Measurements from ENCODE around the gene ARHGAP24. TPM values are rescaled to one million over a fixed set of nuclear protein-coding genes. Genes with fewer than 3 reads are reported as not detected.

Gene ARHGAP24
- polyA plus RNA-seq, 1 of the 3 experiments (the other 2 are of a cell fraction): 1.4 TPM

GRCh38 chr4:85733798-85734197 lies 258.8 kb downstream of the ARHGAP24 start:
- Histone ChIP-seq H3K27me3 (ENCODE audit: insufficient read depth) (no peaks in the 10 kb centered on the region), H3K9me3 (no peaks in the 10 kb centered on the region), H2AFZ (ENCODE audit: low read depth) (no peak overlapping the region), H4K20me1 (ENCODE audit: insufficient read depth) (no peaks in the 10 kb centered on the region), H3K4me2 (no peak overlapping the region), H3K27ac (ENCODE audit: low read depth in 2 of 2, low read length in 1 of 2) (no peak overlapping the region), H3K9ac (no peak overlapping the region), H3K4me3 (ENCODE audit: low read depth in 2 of 2, low read length in 1 of 2) (no peak overlapping the region), H3K36me3 (replicated peaks in 1 of 2; ENCODE audit: control insufficient read depth in 1 of 2, insufficient read depth in 2 of 2, low read length in 1 of 2) (no peaks in the 10 kb centered on the region), H3K4me1 (ENCODE audit: control insufficient read depth in 1 of 2, insufficient read depth in 2 of 2, low read depth in 1 of 2, low read length in 1 of 2) (peaks cover 0 to 7% of the 10 kb centered on the region in 2 experiments; a peak in 1 of 4 replicates), H3K79me2 (ENCODE audit: insufficient read depth) (no peaks in the 10 kb centered on the region), H3K9me2 (no peaks in the 10 kb centered on the region), H3F3A (replicated peaks; ENCODE audit: insufficient read depth) (no peaks in the 10 kb centered on the region)
- TF ChIP-seq, protein P1, sequence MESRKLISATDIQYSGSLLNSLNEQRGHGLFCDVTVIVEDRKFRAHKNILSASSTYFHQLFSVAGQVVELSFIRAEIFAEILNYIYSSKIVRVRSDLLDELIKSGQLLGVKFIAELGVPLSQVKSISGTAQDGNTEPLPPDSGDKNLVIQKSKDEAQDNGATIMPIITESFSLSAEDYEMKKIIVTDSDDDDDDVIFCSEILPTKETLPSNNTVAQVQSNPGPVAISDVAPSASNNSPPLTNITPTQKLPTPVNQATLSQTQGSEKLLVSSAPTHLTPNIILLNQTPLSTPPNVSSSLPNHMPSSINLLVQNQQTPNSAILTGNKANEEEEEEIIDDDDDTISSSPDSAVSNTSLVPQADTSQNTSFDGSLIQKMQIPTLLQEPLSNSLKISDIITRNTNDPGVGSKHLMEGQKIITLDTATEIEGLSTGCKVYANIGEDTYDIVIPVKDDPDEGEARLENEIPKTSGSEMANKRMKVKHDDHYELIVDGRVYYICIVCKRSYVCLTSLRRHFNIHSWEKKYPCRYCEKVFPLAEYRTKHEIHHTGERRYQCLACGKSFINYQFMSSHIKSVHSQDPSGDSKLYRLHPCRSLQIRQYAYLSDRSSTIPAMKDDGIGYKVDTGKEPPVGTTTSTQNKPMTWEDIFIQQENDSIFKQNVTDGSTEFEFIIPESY (IDR thresholded peaks at IDR 0.05; ENCODE audit: borderline replicate concordance, low read depth): no peak
- TF ChIP-seq CHD2 (IDR thresholded peaks at IDR 0.05; ENCODE audit: low read length, partially characterized antibody) (no peak), RXRA (IDR thresholded peaks at IDR 0.05; ENCODE audit: borderline replicate concordance, low read depth) (no peak), JUND (IDR thresholded peaks at IDR 0.05) (no peak)
- ChIA-PET POLR2A (no interaction called here), CTCF (interaction anchor here (3.8 kb wide), 1 partner anchor 14 kb away, joined by 24 read pairs; no protein-coding TSS in a partner anchor)
- DNase-seq: no peak

- WGBS (ENCODE audit: low lambda C conversion rate): 29% methylated on average over 1 of the region's 1 CpG
- H3K36me3 ChIP-seq (replicated peaks in 1 of 2; ENCODE audit: control insufficient read depth in 1 of 2, insufficient read depth in 2 of 2, low read length in 1 of 2): no peaks in the 10 kb centered on the region
Observed at GRCh38 chr4:85734424-85734831, 259.5 kb downstream of the ARHGAP24 start.

More at GRCh38 chr4:85734424-85734831, 259.5 kb downstream of the ARHGAP24 start:
- H3K9ac ChIP-seq: no peak overlapping the region
- no peaks in the 10 kb centered on the region for H3K9me2 ChIP-seq
- no peaks in the 10 kb centered on the region for H4K20me1 ChIP-seq (ENCODE audit: insufficient read depth)
- H3K4me1 ChIP-seq (ENCODE audit: control insufficient read depth in 1 of 2, insufficient read depth in 2 of 2, low read depth in 1 of 2, low read length in 1 of 2): peaks cover 0 to 7% of the 10 kb centered on the region in 2 experiments; a peak in 1 of 4 replicates
- TF ChIP-seq RCOR1 (IDR thresholded peaks at IDR 0.05; ENCODE audit: low read length) (peak; percentile 41; the same call in 1 of the 2 replicates), ELF1 (IDR thresholded peaks at IDR 0.05) (no peak), FOSL2 (IDR thresholded peaks at IDR 0.05; ENCODE audit: borderline replicate concordance, low read depth) (no peak), GABPA (IDR thresholded peaks at IDR 0.05; ENCODE audit: low read depth) (no peak), TCF12 (IDR thresholded peaks at IDR 0.05) (no peak), GATA2 (CRISPR knock-in tag; IDR thresholded peaks at IDR 0.05) (peak; percentile 87), CHD2 (IDR thresholded peaks at IDR 0.05; ENCODE audit: low read length, partially characterized antibody) (no peak), EP300 (IDR thresholded peaks at IDR 0.05; ENCODE audit: borderline replicate concordance in 1 of 2, low read depth in 1 of 2, low read length in 1 of 2) (peak in 1 of 2 experiments; percentile 86; a peak in 2 of 4 replicates), TEAD4 (IDR thresholded peaks at IDR 0.05; ENCODE audit: borderline replicate concordance, insufficient read depth) (no peak), RAD21 (IDR thresholded peaks at IDR 0.05; ENCODE audit: low read length) (no peak), EZH2phosphoT487 (IDR thresholded peaks at IDR 0.05; ENCODE audit: borderline replicate concordance, low read depth) (no peak), YY1 (IDR thresholded peaks at IDR 0.05; ENCODE audit: low read depth) (no peak), TAF1 (IDR thresholded peaks at IDR 0.05; ENCODE audit: borderline replicate concordance, low read depth, low read length) (no peak), RXRA (IDR thresholded peaks at IDR 0.05; ENCODE audit: borderline replicate concordance, low read depth) (no peak), POLR2AphosphoS5 (IDR thresholded peaks at IDR 0.05; ENCODE audit: low read depth, low read length) (no peak)
- TF ChIP-seq, protein P2, sequence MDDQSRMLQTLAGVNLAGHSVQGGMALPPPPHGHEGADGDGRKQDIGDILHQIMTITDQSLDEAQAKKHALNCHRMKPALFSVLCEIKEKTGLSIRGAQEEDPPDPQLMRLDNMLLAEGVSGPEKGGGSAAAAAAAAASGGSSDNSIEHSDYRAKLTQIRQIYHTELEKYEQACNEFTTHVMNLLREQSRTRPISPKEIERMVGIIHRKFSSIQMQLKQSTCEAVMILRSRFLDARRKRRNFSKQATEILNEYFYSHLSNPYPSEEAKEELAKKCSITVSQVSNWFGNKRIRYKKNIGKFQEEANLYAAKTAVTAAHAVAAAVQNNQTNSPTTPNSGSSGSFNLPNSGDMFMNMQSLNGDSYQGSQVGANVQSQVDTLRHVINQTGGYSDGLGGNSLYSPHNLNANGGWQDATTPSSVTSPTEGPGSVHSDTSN (IDR thresholded peaks at IDR 0.05): no peak
- TF ChIP-seq, protein P3, sequence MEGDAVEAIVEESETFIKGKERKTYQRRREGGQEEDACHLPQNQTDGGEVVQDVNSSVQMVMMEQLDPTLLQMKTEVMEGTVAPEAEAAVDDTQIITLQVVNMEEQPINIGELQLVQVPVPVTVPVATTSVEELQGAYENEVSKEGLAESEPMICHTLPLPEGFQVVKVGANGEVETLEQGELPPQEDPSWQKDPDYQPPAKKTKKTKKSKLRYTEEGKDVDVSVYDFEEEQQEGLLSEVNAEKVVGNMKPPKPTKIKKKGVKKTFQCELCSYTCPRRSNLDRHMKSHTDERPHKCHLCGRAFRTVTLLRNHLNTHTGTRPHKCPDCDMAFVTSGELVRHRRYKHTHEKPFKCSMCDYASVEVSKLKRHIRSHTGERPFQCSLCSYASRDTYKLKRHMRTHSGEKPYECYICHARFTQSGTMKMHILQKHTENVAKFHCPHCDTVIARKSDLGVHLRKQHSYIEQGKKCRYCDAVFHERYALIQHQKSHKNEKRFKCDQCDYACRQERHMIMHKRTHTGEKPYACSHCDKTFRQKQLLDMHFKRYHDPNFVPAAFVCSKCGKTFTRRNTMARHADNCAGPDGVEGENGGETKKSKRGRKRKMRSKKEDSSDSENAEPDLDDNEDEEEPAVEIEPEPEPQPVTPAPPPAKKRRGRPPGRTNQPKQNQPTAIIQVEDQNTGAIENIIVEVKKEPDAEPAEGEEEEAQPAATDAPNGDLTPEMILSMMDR (IDR thresholded peaks at IDR 0.05): no peak
- no peaks in the 10 kb centered on the region for H3K9me3 ChIP-seq
- no peak overlapping the region for H3K27ac ChIP-seq (ENCODE audit: low read depth in 2 of 2, low read length in 1 of 2)
- no peak overlapping the region for H3K4me3 ChIP-seq (ENCODE audit: low read depth in 2 of 2, low read length in 1 of 2)
- H2AFZ ChIP-seq (ENCODE audit: low read depth): no peak overlapping the region
- ChIA-PET CTCF (interaction anchor here (3.8 kb wide), 1 partner anchor 14 kb away, joined by 24 read pairs; no protein-coding TSS in a partner anchor), POLR2A (no interaction called here)
- no peaks in the 10 kb centered on the region for H3K27me3 ChIP-seq (ENCODE audit: insufficient read depth)
- H3K4me2 ChIP-seq: no peak overlapping the region
- H3K79me2 ChIP-seq (ENCODE audit: insufficient read depth): no peaks in the 10 kb centered on the region
- DNase-seq: no peak
- H3F3A ChIP-seq (replicated peaks; ENCODE audit: insufficient read depth): no peaks in the 10 kb centered on the region

All from SK-N-SH (cell line).